Loucy (cell line): Measurements from ENCODE around the gene PAM16.

Source experiments
- H2AFZ ChIP-seq: fragments of 200-600 bp; sonication (generic); 2 replicates; pipeline ENCODE4 v1.6.0; 2016; ENCODE audit warnings: antibody characterized with exemption, mild to moderate bottlenecking, low read length, moderate library complexity
- H3F3A ChIP-seq: fragments of 200-600 bp; 2 replicates; pipeline ENCODE4 v1.6.0; 2016; ENCODE audit warnings: antibody characterized with exemption, low read depth, mild to moderate bottlenecking
- H3K27me3 ChIP-seq: fragments of 200-600 bp; sonication (generic); 2 replicates; pipeline ENCODE4 v1.6.1; 2014; ENCODE audit warnings: low read length, mild to moderate bottlenecking; ENCODE audit not compliant: insufficient read depth, poor library complexity, severe bottlenecking
- H3K36me3 ChIP-seq: fragments of 200-600 bp; sonication (generic); 2 replicates; pipeline ENCODE4 v1.6.1; 2016; ENCODE audit warnings: low read length; ENCODE audit not compliant: insufficient read depth
- H3K4me1 ChIP-seq: fragments of 200-600 bp; sonication (generic); 2 replicates; pipeline ENCODE4 v1.5.1; 2014; ENCODE audit warnings: low read length, mild to moderate bottlenecking; ENCODE audit not compliant: insufficient read depth, poor library complexity, severe bottlenecking
- H3K4me2 ChIP-seq: fragments of 200-600 bp; sonication (generic); 2 replicates; pipeline ENCODE4 v1.6.0; 2014; ENCODE audit warnings: antibody characterized with exemption, low read length, low read depth, mild to moderate bottlenecking; ENCODE audit not compliant: poor library complexity, severe bottlenecking
- H3K4me3 ChIP-seq: fragments of 200-600 bp; sonication (generic); 2 replicates; pipeline ENCODE4 v1.5.1; 2014; ENCODE audit warnings: low read length, mild to moderate bottlenecking, mixed read lengths; ENCODE audit not compliant: poor library complexity, severe bottlenecking
- H3K79me2 ChIP-seq: fragments of 200-600 bp; sonication (generic); 2 replicates; pipeline ENCODE4 v1.6.1; 2014; ENCODE audit warnings: low read length; ENCODE audit not compliant: insufficient read depth
- H3K9ac ChIP-seq: fragments of 200-600 bp; sonication (generic); 2 replicates; pipeline ENCODE4 v1.6.0; 2014; ENCODE audit warnings: mild to moderate bottlenecking, low read depth, low read length, moderate library complexity; ENCODE audit not compliant: poor library complexity, severe bottlenecking
- H3K9me2 ChIP-seq: fragments of 200-600 bp; sonication (generic); replicated peaks from 2 replicates; pipeline ENCODE4 v1.6.1; 2016; ENCODE audit warnings: low read depth, low read length, mixed read lengths
- H3K9me3 ChIP-seq: fragments of 200-600 bp; sonication (generic); 2 replicates; pipeline ENCODE4 v1.6.1; 2014; ENCODE audit warnings: mild to moderate bottlenecking, antibody characterized with exemption, low read length, low read depth; ENCODE audit not compliant: insufficient read depth
- H4K20me1 ChIP-seq: fragments of 200-600 bp; sonication (generic); 2 replicates; pipeline ENCODE4 v1.6.0; 2014; ENCODE audit warnings: antibody characterized with exemption, low read length, mild to moderate bottlenecking; ENCODE audit not compliant: insufficient read depth, poor library complexity, severe bottlenecking
- CTCF ChIP-seq: fragments of 200-600 bp; sonication (generic); conservative IDR thresholded peaks from 2 replicates; pipeline ENCODE4 v1.5.1; 2014; ENCODE audit warnings: mild to moderate bottlenecking, antibody characterized with exemption, low read length
- EZH2phosphoT487 ChIP-seq: fragments of 200-600 bp; IDR thresholded peaks from 2 replicates; pipeline ENCODE4 v1.6.1; 2018; ENCODE audit warnings: antibody characterized with exemption, mild to moderate bottlenecking, moderate library complexity, borderline replicate concordance

Gene PAM16

GRCh38 chr16:4339909-4340308 lies 11.2 kb downstream of the PAM16 start:
- Histone ChIP-seq H3K9ac (no peak overlapping the region), H4K20me1 (no peaks in the 10 kb centered on the region), H3F3A (no peaks in the 10 kb centered on the region), H3K27me3 (no peaks in the 10 kb centered on the region), H3K9me2 (no peaks in the 10 kb centered on the region), H3K4me2 (no peak overlapping the region), H3K36me3 (no peaks in the 10 kb centered on the region), H2AFZ (no peak overlapping the region), H3K4me1 (no peaks in the 10 kb centered on the region), H3K4me3 (no peak overlapping the region), H3K9me3 (no peaks in the 10 kb centered on the region), H3K79me2 (no peaks in the 10 kb centered on the region; the same call in 1 of the 2 replicates)
- TF ChIP-seq CTCF: no peak
- no peak for TF ChIP-seq EZH2phosphoT487

DNA sequence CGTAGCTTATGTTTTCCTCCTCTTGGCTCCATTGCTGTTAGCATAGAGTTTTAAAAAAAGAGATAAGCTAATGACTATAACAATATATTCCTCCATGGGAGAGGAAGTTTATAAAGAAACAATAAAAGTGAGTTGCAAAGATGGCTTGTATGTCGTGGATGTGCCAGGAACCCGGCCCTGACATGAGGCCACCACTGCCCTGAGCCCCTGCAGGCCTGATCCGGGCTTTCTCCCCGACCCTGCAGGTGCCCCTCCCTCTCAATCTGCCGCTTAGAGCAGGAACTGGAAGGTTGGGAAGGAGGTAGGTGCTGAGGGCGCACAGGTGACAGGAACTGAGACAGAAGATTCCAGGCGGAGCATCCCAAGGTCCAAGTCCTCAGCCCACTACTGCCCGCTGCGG lies 11.7 kb downstream of the PAM16 start:
- Histone ChIP-seq H3K9me3 (no peaks in the 10 kb centered on the region), H2AFZ (no peak overlapping the region), H3K79me2 (no peaks in the 10 kb centered on the region; the same call in 1 of the 2 replicates), H3K4me2 (no peak overlapping the region), H3K9ac (no peak overlapping the region), H3K4me3 (no peak overlapping the region), H3K4me1 (no peaks in the 10 kb centered on the region), H3K27me3 (no peaks in the 10 kb centered on the region), H3K9me2 (no peaks in the 10 kb centered on the region), H4K20me1 (no peaks in the 10 kb centered on the region), H3F3A (no peaks in the 10 kb centered on the region), H3K36me3 (no peaks in the 10 kb centered on the region)
- TF ChIP-seq EZH2phosphoT487: no peak

GRCh38 chr16:4338712-4339299 lies 12.3 kb downstream of the PAM16 start:
- no peak overlapping the region for H3K4me2 ChIP-seq
- H3K27me3 ChIP-seq: no peaks in the 10 kb centered on the region
- no peaks in the 10 kb centered on the region for H4K20me1 ChIP-seq
- no peaks in the 10 kb centered on the region for H3K9me2 ChIP-seq
- no peaks in the 10 kb centered on the region for H3K9me3 ChIP-seq
- TF ChIP-seq CTCF (no peak), EZH2phosphoT487 (no peak)
- H3K4me1 ChIP-seq: no peaks in the 10 kb centered on the region
- H3K36me3 ChIP-seq: no peaks in the 10 kb centered on the region
- H3K79me2 ChIP-seq: no peaks in the 10 kb centered on the region; the same call in 1 of the 2 replicates
- H3K9ac ChIP-seq: no peak overlapping the region
- H3F3A ChIP-seq: no peaks in the 10 kb centered on the region
- H3K4me3 ChIP-seq: no peak overlapping the region
- H2AFZ ChIP-seq: no peak overlapping the region

DNA sequence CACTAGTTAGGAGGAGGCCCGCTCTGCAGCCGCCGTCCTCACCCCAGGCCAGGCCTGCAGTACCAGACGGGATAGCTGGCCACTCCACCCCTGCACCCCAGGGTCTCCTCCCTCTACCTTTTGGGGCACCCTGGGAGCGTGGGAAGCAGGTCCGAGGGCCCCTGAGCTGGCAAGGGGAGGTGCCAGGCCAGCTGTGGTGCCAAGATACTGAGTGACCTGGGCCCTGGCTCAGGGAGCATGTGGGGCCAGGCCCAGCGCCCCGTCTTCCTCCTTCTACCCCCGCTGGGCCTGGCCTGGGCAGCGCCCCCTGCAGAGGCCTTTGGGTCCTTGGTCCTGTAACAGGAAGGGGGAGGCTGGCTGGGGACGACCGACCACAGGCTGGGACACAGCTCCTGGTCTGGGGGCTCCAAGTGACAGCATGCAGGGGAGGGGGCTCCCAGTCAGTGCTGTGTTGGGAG lies 13.0 kb downstream of the PAM16 start:
- H3K79me2 ChIP-seq: no peaks in the 10 kb centered on the region
- no peaks in the 10 kb centered on the region for H3K4me1 ChIP-seq
- H4K20me1 ChIP-seq: no peaks in the 10 kb centered on the region
- H3K9me2 ChIP-seq: no peaks in the 10 kb centered on the region
- no peaks in the 10 kb centered on the region for H3K36me3 ChIP-seq
- TF ChIP-seq CTCF: no peak
- TF ChIP-seq EZH2phosphoT487: no peak
- H3K4me3 ChIP-seq: no peak overlapping the region
- H3K9ac ChIP-seq: no peak overlapping the region
- no peak overlapping the region for H2AFZ ChIP-seq
- H3F3A ChIP-seq: no peaks in the 10 kb centered on the region
- H3K27me3 ChIP-seq: no peaks in the 10 kb centered on the region
- H3K9me3 ChIP-seq: no peaks in the 10 kb centered on the region
- H3K4me2 ChIP-seq: no peak overlapping the region
